Measurements from ENCODE around the gene CYTH3. TPM values are rescaled to one million over a fixed set of nuclear protein-coding genes. Genes with fewer than 3 reads are reported as not detected.

CYTH3 gene
- total RNA-seq, 2 donors from 2014 or later = 12.3 to 37.7 TPM

DNA sequence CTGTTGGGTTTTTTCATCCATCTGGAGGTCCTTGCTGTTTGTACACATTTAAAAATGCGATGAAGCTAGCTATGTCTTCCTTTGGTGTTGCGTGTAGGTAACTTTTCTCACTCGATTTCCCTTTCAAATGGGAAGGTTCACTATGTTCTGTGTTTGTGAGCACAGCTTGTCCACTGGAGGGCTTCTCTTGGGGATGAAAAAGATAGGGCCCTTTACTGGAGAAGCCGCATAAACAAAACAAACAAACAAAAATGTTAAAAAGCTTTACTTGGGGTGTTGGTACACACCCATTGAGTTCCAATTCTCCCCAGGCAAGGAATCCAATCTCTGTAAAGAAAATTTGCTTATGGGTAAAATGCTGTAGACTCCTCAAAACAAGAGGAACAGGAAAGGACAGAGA is 23.4 kb downstream of the CYTH3 start:
- 95% methylated on average over 4 of the region's 4 CpGs for WGBS
- no peaks in the 10 kb centered on the region for H3K27me3 ChIP-seq (replicated peaks; ENCODE audit: insufficient read depth)
- H3K9me3 ChIP-seq = no peaks in the 10 kb centered on the region
- no peak overlapping the region for H3K27ac ChIP-seq
- intact Hi-C loops (cut with DNase I) = no loop called here
- no peaks in the 10 kb centered on the region for H3K4me1 ChIP-seq (replicated peaks)
- no peak for DNase-seq (ENCODE audit: low spot score)
- H3K36me3 ChIP-seq = no peaks in the 10 kb centered on the region
- TF ChIP-seq POLR2AphosphoS5 (IDR thresholded peaks at IDR 0.05) (no peak), POLR2A (IDR thresholded peaks at IDR 0.05) (no peak)
- TF ChIP-seq, protein P1, sequence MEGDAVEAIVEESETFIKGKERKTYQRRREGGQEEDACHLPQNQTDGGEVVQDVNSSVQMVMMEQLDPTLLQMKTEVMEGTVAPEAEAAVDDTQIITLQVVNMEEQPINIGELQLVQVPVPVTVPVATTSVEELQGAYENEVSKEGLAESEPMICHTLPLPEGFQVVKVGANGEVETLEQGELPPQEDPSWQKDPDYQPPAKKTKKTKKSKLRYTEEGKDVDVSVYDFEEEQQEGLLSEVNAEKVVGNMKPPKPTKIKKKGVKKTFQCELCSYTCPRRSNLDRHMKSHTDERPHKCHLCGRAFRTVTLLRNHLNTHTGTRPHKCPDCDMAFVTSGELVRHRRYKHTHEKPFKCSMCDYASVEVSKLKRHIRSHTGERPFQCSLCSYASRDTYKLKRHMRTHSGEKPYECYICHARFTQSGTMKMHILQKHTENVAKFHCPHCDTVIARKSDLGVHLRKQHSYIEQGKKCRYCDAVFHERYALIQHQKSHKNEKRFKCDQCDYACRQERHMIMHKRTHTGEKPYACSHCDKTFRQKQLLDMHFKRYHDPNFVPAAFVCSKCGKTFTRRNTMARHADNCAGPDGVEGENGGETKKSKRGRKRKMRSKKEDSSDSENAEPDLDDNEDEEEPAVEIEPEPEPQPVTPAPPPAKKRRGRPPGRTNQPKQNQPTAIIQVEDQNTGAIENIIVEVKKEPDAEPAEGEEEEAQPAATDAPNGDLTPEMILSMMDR (IDR thresholded peaks at IDR 0.05) = no peak
- H3K4me3 ChIP-seq = no peak overlapping the region

DNA sequence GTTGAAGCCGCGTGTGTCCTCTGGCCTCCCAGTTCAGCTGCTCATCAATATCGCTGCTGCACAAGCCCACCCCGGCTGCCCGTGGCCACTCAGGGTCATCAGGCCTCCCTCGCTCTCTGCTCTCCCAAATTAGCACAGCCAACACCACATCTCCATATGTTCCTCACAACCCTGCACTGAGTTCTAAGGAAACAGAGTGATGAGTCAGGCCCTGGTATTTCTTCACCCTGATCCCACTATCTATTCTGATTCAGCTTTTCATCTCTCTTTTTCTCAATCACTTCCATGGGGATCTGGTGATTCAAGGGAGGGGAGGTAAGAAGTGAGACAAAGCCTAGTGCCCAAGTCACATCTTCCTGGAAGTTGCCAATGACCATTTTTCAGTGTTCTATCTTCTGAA is 23.8 kb downstream of the CYTH3 start:
- WGBS = 96% methylated on average over 6 of the region's 6 CpGs
- Histone ChIP-seq H3K4me3 (no peak overlapping the region), H3K4me1 (replicated peaks) (no peaks in the 10 kb centered on the region), H3K36me3 (no peaks in the 10 kb centered on the region), H3K9me3 (no peaks in the 10 kb centered on the region), H3K27ac (no peak overlapping the region), H3K27me3 (replicated peaks; ENCODE audit: insufficient read depth) (no peaks in the 10 kb centered on the region)
- TF ChIP-seq POLR2AphosphoS5 (IDR thresholded peaks at IDR 0.05) (no peak), POLR2A (IDR thresholded peaks at IDR 0.05) (no peak)
- TF ChIP-seq, protein P1 (IDR thresholded peaks at IDR 0.05) = no peak
- no peak for DNase-seq (ENCODE audit: low spot score)
- intact Hi-C loops (cut with DNase I) = no loop called here

DNA sequence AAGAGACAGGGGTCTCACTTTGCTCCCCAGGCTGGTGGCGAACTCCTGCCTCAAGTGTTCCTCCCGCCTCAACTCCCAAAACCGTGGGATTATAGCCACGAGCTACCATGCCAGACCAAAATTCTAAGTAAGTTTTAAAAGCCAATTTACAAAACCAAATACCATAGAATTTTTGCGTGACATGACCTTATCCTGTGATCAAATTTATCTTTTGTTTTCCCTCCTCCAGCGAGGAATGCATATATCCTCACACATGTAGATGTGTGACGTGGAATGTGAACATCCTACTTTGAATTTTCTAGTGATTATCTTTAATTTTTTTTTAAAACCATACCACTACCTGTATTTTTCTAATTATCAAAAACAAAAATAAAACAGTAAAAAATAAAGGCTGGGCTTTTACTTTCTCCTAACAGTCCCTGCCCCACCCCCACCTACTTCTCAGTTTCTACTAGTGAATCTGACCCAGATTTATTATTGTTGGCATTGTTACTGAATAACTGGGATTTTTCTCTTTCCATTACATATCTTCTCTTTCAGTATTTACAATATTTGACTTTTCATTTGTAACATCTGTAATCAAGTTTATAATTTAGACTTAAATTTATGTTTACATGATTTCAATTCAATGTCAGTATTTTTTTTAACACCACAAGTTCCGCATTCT is 26.0 kb downstream of the CYTH3 start:
- 88% methylated on average over 8 of the region's 8 CpGs for WGBS
- no peak for DNase-seq (ENCODE audit: low spot score)
- Histone ChIP-seq H3K9me3 (no peaks in the 10 kb centered on the region), H3K27me3 (replicated peaks; ENCODE audit: insufficient read depth) (no peaks in the 10 kb centered on the region), H3K4me1 (replicated peaks) (no peaks in the 10 kb centered on the region), H3K27ac (no peak overlapping the region), H3K36me3 (no peaks in the 10 kb centered on the region), H3K4me3 (no peak overlapping the region)
- intact Hi-C loops (cut with DNase I) = no loop called here
- TF ChIP-seq, protein P1 (IDR thresholded peaks at IDR 0.05) = no peak
- TF ChIP-seq POLR2A (IDR thresholded peaks at IDR 0.05) = no peak
- TF ChIP-seq POLR2AphosphoS5 (IDR thresholded peaks at IDR 0.05) = no peak

DNA sequence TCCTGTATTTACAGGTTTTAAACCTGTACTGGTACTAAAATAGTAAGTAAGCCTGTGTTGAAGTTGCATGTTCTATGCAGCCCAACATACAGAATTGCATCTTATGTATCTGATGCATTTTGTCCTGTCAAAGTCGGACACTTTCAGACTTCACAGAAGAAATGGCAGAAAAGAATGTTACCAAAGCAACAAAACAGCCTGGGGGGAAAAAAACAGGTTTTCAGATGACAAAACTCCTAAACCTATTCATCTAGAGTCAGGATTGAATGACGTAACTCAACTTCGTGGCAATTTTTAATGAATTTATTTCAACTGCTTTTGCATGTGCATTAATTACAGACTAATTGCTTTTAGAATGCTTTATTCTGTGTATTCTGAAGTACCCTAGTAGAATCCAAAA is 28.4 kb downstream of the CYTH3 start:
- no peaks in the 10 kb centered on the region for H3K27me3 ChIP-seq (replicated peaks; ENCODE audit: insufficient read depth)
- H3K27ac ChIP-seq = no peak overlapping the region
- no peak overlapping the region for H3K4me3 ChIP-seq
- no peak for DNase-seq (ENCODE audit: low spot score)
- H3K4me1 ChIP-seq (replicated peaks) = no peaks in the 10 kb centered on the region
- TF ChIP-seq, protein P1 (IDR thresholded peaks at IDR 0.05) = no peak
- TF ChIP-seq POLR2A (IDR thresholded peaks at IDR 0.05) = no peak
- TF ChIP-seq POLR2AphosphoS5 (IDR thresholded peaks at IDR 0.05) = no peak
- no peaks in the 10 kb centered on the region for H3K36me3 ChIP-seq
- 87% methylated on average over 3 of the region's 3 CpGs for WGBS
- H3K9me3 ChIP-seq = no peaks in the 10 kb centered on the region
- intact Hi-C loops (cut with DNase I) = no loop called here

DNA sequence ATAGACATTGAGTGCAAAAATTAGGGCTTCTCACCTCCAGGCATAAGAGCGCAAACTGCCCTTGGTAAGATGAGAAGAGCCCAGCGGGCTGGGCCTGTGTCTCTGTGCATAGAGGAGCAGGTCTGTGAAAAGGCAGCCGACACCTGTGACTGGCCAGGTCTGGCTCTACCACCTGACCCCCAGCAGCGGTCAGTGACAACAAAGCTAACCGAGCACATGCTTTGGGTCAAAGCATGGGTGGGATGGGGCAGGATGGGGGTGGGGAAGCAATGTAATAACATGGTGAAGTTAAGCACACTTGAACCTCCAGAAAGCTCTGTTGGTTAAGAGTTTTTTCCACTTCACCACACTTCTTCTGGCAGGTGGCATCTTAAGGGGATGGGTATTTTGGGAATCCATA is 29.3 kb downstream of the CYTH3 start:
- H3K9me3 ChIP-seq = no peaks in the 10 kb centered on the region

More for the DNA sequence above, 29.3 kb downstream of the CYTH3 start:
- DNase-seq (ENCODE audit: low spot score) = no peak
- no peak for TF ChIP-seq POLR2A (IDR thresholded peaks at IDR 0.05)
- no peak for TF ChIP-seq POLR2AphosphoS5 (IDR thresholded peaks at IDR 0.05)
- TF ChIP-seq, protein P1 (IDR thresholded peaks at IDR 0.05) = no peak
- H3K4me1 ChIP-seq (replicated peaks) = no peaks in the 10 kb centered on the region
- WGBS = 93% methylated on average over 5 of the region's 5 CpGs
- no peaks in the 10 kb centered on the region for H3K27me3 ChIP-seq (replicated peaks; ENCODE audit: insufficient read depth)
- intact Hi-C loops (cut with DNase I) = no loop called here
- no peak overlapping the region for H3K4me3 ChIP-seq
- no peaks in the 10 kb centered on the region for H3K36me3 ChIP-seq
- H3K27ac ChIP-seq = no peak overlapping the region

Measured in prostate gland (tissue), 2 donors.